Panc1 (cell line): ENCODE measurements around the gene MAPK11. TPM values are rescaled to one million over a fixed set of nuclear protein-coding genes. Genes with fewer than 3 reads are reported as not detected.

Experiments
- ATAC-seq: fragments of 200-7000 bp; cut with Tn5 transposase; 2 replicates; pipeline ENCODE4 v1.9.1; 2020; ENCODE audit warnings: mild to moderate bottlenecking, moderate library complexity
- BruUV-seq: library from RNA; stranded (reverse); fragments of 400-500 nt; replicated peaks from 2 replicates; lab custom pipeline; 2021; lab: Mats Ljungman, UMichigan
- CTCF ChIA-PET: fragments of 300-600 bp; sonication (Branson Sonifier 250); formaldehyde crosslinking; loops from one replicate; lab custom pipeline; 2022; ENCODE audit warnings: antibody characterized with exemption; lab: Charles Lee
- POLR2A ChIA-PET: fragments of 300-600 bp; sonication (Branson Sonifier 250); formaldehyde crosslinking; loops from one replicate; lab custom pipeline; 2022; ENCODE audit warnings: antibody characterized with exemption; lab: Charles Lee
- DNase-seq: peaks from one replicate; pipeline ENCODE4 v3.0.0-alpha.2; 2010; ENCODE audit warnings: low read depth, low spot score
- H3K27ac ChIP-seq: 2 replicates; pipeline ENCODE4 v1.5.1; 2011; ENCODE audit warnings: mild to moderate bottlenecking, low read length, inconsistent platforms
- H3K27me3 ChIP-seq: fragments of 200-500 bp; sonication (Bioruptor generic); 2 replicates; pipeline ENCODE4 v1.6.0; 2014; ENCODE audit warnings: low read length, inconsistent platforms; ENCODE audit not compliant: control insufficient read depth, insufficient read depth
- H3K36me3 ChIP-seq: fragments of 200-500 bp; sonication (Bioruptor generic); 2 replicates; pipeline ENCODE4 v1.5.1; 2014; ENCODE audit warnings: inconsistent platforms, mild to moderate bottlenecking, low read length, moderate library complexity; ENCODE audit not compliant: control insufficient read depth, insufficient read depth
- H3K4me1 ChIP-seq: 2 replicates; pipeline ENCODE4 v1.5.1; 2011; ENCODE audit warnings: inconsistent platforms, mild to moderate bottlenecking, low read length, moderate library complexity; ENCODE audit not compliant: control insufficient read depth, insufficient read depth
- H3K4me3 ChIP-seq, 2 experiments: 2 replicates each; pipeline ENCODE4 v1.5.1; 2011 to 2012; ENCODE audit warnings: low read depth in 2 of 2, low read length in 2 of 2, mild to moderate bottlenecking in 2 of 2, inconsistent platforms in 1 of 2, moderate library complexity in 1 of 2
- H3K9me3 ChIP-seq: fragments of 200-500 bp; sonication (Bioruptor generic); 2 replicates; pipeline ENCODE4 v1.5.1; 2014; ENCODE audit warnings: low read depth, mild to moderate bottlenecking, inconsistent platforms, low read length, moderate library complexity; ENCODE audit not compliant: control insufficient read depth, insufficient read depth
- CTCF ChIP-seq: fragments of 450-650 bp; IDR thresholded peaks from 2 replicates; pipeline ENCODE4 v1.5.1; 2017; ENCODE audit warnings: mild to moderate bottlenecking
- POLR2AphosphoS5 ChIP-seq: IDR thresholded peaks from 2 replicates; pipeline ENCODE4 v1.6.1; 2012; ENCODE audit warnings: mild to moderate bottlenecking, low read depth, low read length, moderate library complexity
- REST ChIP-seq, 2 experiments: IDR thresholded peaks; 2 replicates each; pipeline ENCODE4 v1.6.1; 2011 to 2012; ENCODE audit warnings: low read depth in 2 of 2, control low read depth in 1 of 2, low read length in 1 of 2, mild to moderate bottlenecking in 1 of 2, moderate library complexity in 1 of 2; ENCODE audit not compliant: insufficient read depth in 1 of 2
- SIN3A ChIP-seq: IDR thresholded peaks from 2 replicates; pipeline ENCODE4 v1.6.1; 2012; ENCODE audit warnings: low read depth, mild to moderate bottlenecking, low read length, moderate library complexity, borderline replicate concordance; ENCODE audit not compliant: insufficient read depth
- TCF7L2 ChIP-seq: IDR thresholded peaks from 2 replicates; pipeline ENCODE4 v1.6.1; 2011; ENCODE audit warnings: mild to moderate bottlenecking, low read depth, low read length, inconsistent platforms
- in situ Hi-C: cut with HindIII; loops from 2 replicates; pipeline ENCODE4 v1.10.0; 2016; ENCODE audit warnings: low sequenced_read_pairs, low pct_unique_long_range_greater_than_20kb
- intact Hi-C: fragments of 100-400 bp; cut with micrococcal nuclease; formaldehyde crosslinking; loops from one replicate; pipeline ENCODE4 v1.10.0; 2022; ENCODE audit not compliant: unreplicated experiment
- total RNA-seq: library from RNA; stranded (reverse); gene quantifications from one replicate; pipeline ENCODE4 v1.2.1, GENCODE V29; 2021; ENCODE audit not compliant: unreplicated experiment

The MAPK11 gene
- total RNA-seq, 1 experiment from 2014 or later, result 77.7 TPM

- no peaks in the 10 kb centered on the region for H3K27me3 ChIP-seq
- DNase-seq (no peak), ATAC-seq (no peak)
- no peaks in the 10 kb centered on the region for H3K36me3 ChIP-seq
- H3K9me3 ChIP-seq, result no peaks in the 10 kb centered on the region
- no peaks in the 10 kb centered on the region for H3K4me1 ChIP-seq
- intact Hi-C loops, result no loop called here
- TF ChIP-seq TCF7L2, result no peak
- no peak for TF ChIP-seq CTCF
- TF ChIP-seq REST (IDR thresholded peaks at IDR 0.05; ENCODE audit: insufficient read depth in 1 of 2, low read depth in 2 of 2, low read length in 1 of 2), result no peak
- no peak for TF ChIP-seq POLR2AphosphoS5
- TF ChIP-seq SIN3A, result no peak
- CTCF ChIA-PET, result no interaction called here
- no TSS peak for BruUV-seq
- no peak overlapping the region for H3K4me3 ChIP-seq
- POLR2A ChIA-PET, result no interaction called here
- in situ Hi-C loops, result no loop called here
- H3K27ac ChIP-seq, result no peak overlapping the region
Measured at GRCh38 chr22:50233223-50233622, 37.0 kb downstream of the MAPK11 start.

GRCh38 chr22:50232481-50233151 lies 37.6 kb downstream of the MAPK11 start:
- Histone ChIP-seq H3K27ac (no peak overlapping the region), H3K9me3 (no peaks in the 10 kb centered on the region), H3K4me1 (no peaks in the 10 kb centered on the region), H3K36me3 (no peaks in the 10 kb centered on the region), H3K27me3 (no peaks in the 10 kb centered on the region), H3K4me3 (no peak overlapping the region)
- no peak for TF ChIP-seq POLR2AphosphoS5
- no peak for TF ChIP-seq TCF7L2
- TF ChIP-seq SIN3A, result no peak
- TF ChIP-seq REST (IDR thresholded peaks at IDR 0.05; ENCODE audit: insufficient read depth in 1 of 2, low read depth in 2 of 2, low read length in 1 of 2), result no peak
- no peak for TF ChIP-seq CTCF
- no peak for ATAC-seq
- in situ Hi-C loops (no loop called here), intact Hi-C loops (no loop called here)
- ChIA-PET CTCF (interaction anchor here (0.6 kb wide), 1 partner anchor 122 kb away, joined by 4 read pairs; no protein-coding TSS in a partner anchor), POLR2A (no interaction called here)
- no TSS peak for BruUV-seq
- no peak for DNase-seq
